ENCODE data around the gene ZNF445.

GRCh38 chr3:44509393-44509921 is 32.0 kb upstream of the ZNF445 start:
- TF ChIP-seq POLR2A (IDR thresholded peaks at IDR 0.05; ENCODE audit: low read depth, low read length) = no peak
- TF ChIP-seq CTCF (IDR thresholded peaks at IDR 0.05; ENCODE audit: extremely low read depth in 1 of 2, insufficient read depth in 1 of 2, low read depth in 1 of 2, low read length in 2 of 2) = no peak
- no peak for TF ChIP-seq EZH2 (IDR thresholded peaks at IDR 0.05; ENCODE audit: borderline replicate concordance, low read depth, low read length, severe bottlenecking)
- TF ChIP-seq MYC (IDR thresholded peaks at IDR 0.05; ENCODE audit: low read depth, low read length) = no peak

Measured in endothelial cell of umbilical vein (primary cell).